ENCODE data around the gene UQCRHL.

DNA sequence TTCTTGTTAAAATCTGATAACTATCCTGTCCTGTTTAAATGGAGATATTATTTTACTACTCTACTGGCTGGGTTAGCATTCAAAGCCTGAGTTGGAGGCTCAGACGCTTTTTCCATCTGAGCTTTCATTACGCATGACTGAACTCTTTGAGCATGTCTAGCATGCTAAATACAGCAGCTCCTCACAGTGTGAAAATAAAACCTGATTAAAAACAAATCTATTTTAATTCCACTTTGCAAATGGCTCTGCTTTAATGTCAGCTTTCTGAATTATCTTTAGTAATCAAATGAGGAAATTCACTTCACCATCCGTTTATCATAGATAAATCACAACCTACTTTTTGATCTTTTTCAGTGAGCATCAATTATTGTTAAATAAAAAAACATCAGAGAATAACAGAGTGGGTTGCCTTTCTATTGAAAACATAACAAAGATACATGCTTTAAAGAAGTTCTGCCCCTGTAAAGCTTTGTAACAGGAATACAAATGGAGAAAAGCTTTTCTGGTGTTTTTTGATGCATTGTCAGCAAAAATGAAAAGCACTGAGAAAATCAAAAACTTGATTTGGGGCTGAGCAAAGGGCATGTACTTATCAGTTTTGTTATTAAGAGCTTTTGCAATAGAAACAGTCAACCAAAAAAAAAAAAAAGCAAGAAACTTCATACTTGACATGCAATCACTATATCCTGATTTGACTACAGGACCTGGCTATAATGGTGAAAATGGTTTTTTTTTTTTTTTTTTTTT, 36.5 kb upstream of the UQCRHL start:
- TF ChIP-seq, protein P1, sequence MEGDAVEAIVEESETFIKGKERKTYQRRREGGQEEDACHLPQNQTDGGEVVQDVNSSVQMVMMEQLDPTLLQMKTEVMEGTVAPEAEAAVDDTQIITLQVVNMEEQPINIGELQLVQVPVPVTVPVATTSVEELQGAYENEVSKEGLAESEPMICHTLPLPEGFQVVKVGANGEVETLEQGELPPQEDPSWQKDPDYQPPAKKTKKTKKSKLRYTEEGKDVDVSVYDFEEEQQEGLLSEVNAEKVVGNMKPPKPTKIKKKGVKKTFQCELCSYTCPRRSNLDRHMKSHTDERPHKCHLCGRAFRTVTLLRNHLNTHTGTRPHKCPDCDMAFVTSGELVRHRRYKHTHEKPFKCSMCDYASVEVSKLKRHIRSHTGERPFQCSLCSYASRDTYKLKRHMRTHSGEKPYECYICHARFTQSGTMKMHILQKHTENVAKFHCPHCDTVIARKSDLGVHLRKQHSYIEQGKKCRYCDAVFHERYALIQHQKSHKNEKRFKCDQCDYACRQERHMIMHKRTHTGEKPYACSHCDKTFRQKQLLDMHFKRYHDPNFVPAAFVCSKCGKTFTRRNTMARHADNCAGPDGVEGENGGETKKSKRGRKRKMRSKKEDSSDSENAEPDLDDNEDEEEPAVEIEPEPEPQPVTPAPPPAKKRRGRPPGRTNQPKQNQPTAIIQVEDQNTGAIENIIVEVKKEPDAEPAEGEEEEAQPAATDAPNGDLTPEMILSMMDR (IDR thresholded peaks at IDR 0.05 in 8 of 11, conservative IDR thresholded peaks at IDR 0.05 in 3 of 11): no peak
- no peak for TF ChIP-seq POLR2A (IDR thresholded peaks at IDR 0.05)
- no peak for TF ChIP-seq POLR2AphosphoS5 (IDR thresholded peaks at IDR 0.05)

Data from spleen (tissue), 7 donors.